ENCODE measurements around the gene MAST4.

MAST4 gene

GRCh38 chr5:67004730-67005350, 408.6 kb downstream of the MAST4 start:
- no peak for TF ChIP-seq CTCF (IDR thresholded peaks at IDR 0.05; ENCODE audit: insufficient read depth, low read depth, low read length, missing control alignments)
- peak overlapping the region; percentile 85 for H3K4me3 ChIP-seq (ENCODE audit: low read length)
- no peak for DNase-seq (ENCODE audit: low read depth)

- TF ChIP-seq CTCF (IDR thresholded peaks at IDR 0.05; ENCODE audit: insufficient read depth, low read depth, low read length, missing control alignments) = no peak
- DNase-seq (ENCODE audit: low read depth) = peak; percentile 21
- peak overlapping the region; percentile 85 for H3K4me3 ChIP-seq (ENCODE audit: low read length)
Measured at GRCh38 chr5:67005737-67006499, 409.7 kb downstream of the MAST4 start.

- TF ChIP-seq CTCF (IDR thresholded peaks at IDR 0.05; ENCODE audit: insufficient read depth, low read depth, low read length, missing control alignments) = no peak
- peak overlapping the region; percentile 85 for H3K4me3 ChIP-seq (ENCODE audit: low read length)
- peak; percentile 23 for DNase-seq (ENCODE audit: low read depth)
Measured at GRCh38 chr5:67006500-67006848, 410.3 kb downstream of the MAST4 start.

GRCh38 chr5:67009028-67009427, 412.8 kb downstream of the MAST4 start:
- no peak for TF ChIP-seq CTCF (IDR thresholded peaks at IDR 0.05; ENCODE audit: insufficient read depth, low read depth, low read length, missing control alignments)
- peak overlapping the region; percentile 32 for H3K4me3 ChIP-seq (ENCODE audit: low read length)
- DNase-seq (ENCODE audit: low read depth) = peak; percentile 64

GRCh38 chr5:67010684-67011409, 414.7 kb downstream of the MAST4 start:
- TF ChIP-seq CTCF (IDR thresholded peaks at IDR 0.05; ENCODE audit: insufficient read depth, low read depth, low read length, missing control alignments) = no peak
- H3K4me3 ChIP-seq (ENCODE audit: low read length) = peak overlapping the region; percentile 39
- peak; percentile 99 for DNase-seq (ENCODE audit: low read depth)

- TF ChIP-seq CTCF (IDR thresholded peaks at IDR 0.05; ENCODE audit: insufficient read depth, low read depth, low read length, missing control alignments) = no peak
- DNase-seq (ENCODE audit: low read depth) = no peak
- peak overlapping the region; percentile 39 for H3K4me3 ChIP-seq (ENCODE audit: low read length)
Measured at GRCh38 chr5:67011422-67011821, 415.2 kb downstream of the MAST4 start.

Data from epithelial cell of esophagus (primary cell).